NK-92 (cell line): Measurements from ENCODE around the gene LYST.
"Not testable (repeated sequence)": the region's sequence is repeated elsewhere in the genome, so short reads cannot be mapped to it uniquely, and the experiment has no call there.

ENCODE experiments used
- DNase-seq: peaks from one replicate; lab custom pipeline; 2025; ENCODE audit not compliant: unreplicated experiment; lab: John Stamatoyannopoulos, UW

Gene LYST

DNA sequence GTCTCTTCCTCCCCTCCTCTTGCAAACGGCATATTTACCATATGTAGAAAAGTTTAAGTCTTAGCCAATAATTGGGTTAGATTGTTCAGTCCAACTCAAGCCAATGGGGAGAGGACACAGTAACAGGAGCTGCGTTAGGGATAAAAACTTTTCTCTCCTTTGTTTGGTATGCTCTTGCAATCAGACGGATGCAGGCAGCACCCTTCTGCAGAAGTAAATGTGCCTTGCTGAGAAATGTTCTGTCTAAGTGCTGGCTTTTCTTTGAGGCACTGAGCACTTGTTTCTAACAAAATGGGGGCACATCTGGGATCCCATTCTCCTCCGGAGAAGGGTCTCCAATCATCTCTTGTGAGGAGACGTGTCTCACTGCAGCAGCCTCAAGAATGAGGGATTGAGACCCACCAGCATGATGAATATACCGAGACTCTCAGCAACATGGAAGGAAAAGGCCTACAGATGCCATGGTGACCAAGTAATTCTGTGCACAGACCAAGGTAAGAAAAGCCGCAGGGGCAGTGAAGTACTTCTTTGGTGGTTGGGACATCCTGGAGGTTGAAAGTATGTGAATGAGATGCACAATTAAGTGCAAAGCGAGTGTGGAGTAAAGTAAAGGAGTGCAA, 196.4 kb downstream of the LYST start:
- DNase-seq, result no peak

DNA sequence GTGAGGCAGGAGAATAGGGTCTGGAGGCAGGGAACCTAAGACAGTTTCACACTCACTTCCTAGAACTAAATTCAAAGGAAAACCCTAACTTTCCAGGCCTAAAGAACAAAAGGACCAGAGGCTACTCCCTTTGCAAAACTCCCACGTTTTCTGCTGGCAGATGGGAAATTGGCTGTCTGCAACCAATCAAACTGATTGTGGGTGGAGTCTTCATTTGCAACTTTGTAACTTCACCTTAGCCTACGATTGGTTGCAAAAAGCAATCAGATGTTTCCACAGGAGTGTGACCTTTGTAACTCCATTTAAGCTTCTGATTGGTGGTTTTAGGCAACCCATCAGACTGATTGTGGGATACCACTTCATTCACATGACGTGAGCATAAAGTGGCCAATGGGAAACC, 197.4 kb downstream of the LYST start:
- no peak for DNase-seq

DNA sequence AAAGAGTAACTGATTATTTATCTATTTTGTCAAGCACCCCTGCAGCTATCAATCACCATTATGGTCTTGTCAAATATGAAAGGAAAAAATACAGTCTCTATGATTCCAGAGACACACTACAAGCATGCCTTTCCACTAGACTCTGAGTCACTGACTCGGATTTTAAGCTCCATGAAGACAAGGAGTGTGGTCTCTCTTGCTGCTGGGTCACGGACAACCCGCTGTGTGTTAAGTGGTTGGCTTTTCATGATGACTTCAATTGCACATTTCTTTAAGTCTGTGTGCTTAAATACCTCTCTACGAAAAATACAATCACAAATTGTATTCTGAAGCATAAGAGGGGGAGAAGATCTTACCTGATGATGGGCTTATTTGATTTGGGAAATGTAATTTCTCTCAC, 203.1 kb downstream of the LYST start:
- DNase-seq, result no peak

DNA sequence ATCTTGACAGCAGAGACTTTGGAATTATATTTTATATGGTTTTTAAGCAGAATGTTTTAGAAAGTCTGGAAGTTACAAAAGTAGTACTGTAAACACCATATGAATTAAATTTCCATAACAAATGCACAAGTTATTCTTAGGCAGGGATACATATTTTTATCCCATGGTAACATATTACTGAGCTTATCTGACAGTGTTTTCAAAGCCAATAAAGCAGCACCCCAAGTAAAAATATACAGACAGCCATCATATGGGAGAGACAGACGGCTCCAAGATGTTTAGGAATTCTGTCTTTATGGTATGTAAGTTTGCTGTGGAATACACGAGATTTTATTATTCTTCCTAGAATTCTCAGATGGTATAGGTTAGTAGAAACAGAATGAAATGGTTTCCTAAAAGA, 205.1 kb downstream of the LYST start:
- DNase-seq, result no peak

DNA sequence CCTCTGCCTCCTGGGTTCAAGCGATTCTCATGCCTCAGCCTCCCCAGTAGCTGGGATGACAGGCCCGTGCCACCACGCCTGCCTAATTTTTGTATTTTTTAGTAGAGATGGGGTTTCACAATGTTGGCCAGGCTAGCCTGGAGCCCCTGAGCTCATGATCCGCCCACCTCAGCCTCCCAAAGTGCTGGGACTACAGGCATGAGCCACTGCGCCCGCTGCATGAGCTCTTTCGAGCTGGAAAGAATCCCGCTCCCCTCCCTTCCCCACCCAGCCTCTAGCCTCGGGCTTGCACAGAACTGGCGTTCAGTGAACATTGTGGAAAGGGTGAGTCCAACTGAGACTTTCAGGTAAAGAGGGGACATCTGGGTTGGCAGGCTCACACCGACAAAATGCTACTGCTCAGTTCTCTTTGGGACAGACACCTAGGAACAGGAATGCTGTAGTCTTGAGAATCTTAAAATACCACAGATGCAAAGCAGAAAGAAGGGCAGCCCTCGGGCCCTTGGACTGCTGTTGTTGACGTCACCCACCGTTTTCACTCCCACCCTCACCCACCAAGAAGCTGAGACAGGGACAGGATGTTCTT, 207.4 kb downstream of the LYST start:
- no peak for DNase-seq

DNA sequence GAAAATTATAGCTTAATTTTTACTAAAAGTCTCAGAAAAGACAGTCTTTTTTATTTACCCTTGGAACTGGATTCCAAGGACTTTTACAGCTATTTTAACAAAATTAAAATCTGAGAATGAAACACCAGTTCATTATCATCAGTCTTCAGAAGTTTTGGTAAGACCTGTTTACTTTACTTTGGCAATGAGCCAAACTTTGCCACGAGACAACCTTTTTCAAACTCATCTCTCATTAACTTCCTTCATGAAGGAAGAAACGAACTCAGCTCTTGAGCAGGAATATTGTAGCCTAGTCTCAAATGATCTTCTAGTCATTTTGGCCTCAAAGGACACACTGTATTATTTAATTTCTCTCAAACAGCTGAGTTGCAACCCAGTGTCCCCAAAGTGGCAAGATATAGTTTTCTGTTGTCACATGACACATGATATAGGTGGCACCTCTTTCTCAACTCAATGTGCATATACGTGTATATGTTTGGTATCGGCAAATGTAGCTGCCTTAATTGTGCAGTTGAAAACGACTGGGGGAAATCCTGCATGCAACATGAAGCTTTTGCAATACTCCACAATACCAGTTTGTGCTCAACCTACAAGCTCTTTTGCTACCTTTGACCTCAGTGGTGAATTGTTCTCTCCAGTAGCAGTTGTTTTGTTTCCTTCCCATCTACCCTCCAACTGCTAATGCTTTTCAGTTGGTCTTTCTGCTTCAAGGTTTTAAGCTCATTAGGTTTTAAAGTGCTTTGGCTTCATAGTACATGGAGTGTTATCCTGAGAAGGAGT, 208.8 kb downstream of the LYST start:
- DNase-seq, result no peak

DNA sequence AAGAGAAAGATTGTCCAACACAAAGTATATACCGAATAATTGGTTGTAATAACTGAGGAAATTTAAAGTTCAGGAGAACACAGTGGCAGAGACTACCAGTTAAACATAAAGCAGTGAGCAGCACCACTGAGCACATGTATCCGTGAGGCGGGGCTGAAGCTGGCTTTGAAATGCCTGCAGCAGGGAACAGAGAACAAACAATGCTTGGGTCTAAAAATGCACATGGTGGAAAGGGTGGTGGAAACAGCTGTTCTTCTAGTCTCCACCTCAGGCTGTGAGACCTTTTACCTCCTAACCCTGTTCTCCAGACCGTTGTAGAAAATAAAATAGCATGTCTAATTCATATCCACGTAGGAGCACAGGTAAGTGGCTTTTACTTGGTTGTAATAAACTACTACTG, 209.4 kb downstream of the LYST start:
- no peak for DNase-seq

DNA sequence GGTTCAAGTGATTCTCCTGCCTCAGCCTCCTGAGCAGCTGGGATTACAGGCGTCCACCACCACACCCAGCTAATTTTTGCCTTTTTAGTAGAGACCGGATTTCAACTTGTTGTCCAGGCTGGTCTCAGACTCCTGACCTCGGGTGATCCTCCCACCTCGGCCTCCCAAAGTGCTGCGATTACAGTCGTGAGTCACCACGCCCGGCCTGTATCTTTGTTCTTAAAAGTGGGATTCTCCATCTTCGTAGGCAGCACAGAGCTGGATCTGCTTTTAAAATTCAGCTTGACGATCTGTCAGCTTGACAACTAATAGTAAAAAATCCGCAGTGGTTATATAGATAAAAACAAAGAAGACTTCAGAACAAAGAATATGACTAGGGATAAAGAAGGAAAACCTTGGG, 214.3 kb downstream of the LYST start:
- no peak for DNase-seq

DNA sequence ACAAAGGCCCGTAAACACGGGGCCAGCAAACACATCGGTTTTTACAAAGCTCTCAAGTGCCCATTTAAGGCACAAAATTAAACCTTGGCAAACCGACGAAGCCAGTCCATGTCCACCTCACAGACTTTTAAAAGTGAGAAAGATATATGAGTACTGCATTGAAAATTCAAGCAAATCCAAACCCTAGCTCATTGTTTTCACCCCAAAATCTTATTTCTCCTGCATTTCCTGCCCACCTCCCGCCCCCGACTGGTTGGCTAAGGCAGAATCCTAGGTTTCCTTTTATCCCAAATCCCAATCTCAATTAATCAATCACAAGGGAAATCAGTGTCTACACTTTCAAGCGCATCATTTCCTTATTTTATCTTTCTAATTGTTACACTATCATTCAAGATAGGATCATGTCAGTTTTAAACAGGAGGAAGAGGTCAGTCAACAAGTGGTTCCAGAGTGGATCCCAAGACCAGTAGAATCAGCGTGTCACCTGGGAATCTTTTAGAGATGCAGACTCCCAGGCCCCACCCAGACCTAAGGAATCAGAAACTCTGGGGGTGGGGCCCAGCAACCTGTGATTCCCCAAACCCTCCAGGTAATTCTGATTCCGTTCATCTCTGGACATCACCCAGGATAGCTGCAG, 215.4 kb downstream of the LYST start:
- no peak for DNase-seq

DNA sequence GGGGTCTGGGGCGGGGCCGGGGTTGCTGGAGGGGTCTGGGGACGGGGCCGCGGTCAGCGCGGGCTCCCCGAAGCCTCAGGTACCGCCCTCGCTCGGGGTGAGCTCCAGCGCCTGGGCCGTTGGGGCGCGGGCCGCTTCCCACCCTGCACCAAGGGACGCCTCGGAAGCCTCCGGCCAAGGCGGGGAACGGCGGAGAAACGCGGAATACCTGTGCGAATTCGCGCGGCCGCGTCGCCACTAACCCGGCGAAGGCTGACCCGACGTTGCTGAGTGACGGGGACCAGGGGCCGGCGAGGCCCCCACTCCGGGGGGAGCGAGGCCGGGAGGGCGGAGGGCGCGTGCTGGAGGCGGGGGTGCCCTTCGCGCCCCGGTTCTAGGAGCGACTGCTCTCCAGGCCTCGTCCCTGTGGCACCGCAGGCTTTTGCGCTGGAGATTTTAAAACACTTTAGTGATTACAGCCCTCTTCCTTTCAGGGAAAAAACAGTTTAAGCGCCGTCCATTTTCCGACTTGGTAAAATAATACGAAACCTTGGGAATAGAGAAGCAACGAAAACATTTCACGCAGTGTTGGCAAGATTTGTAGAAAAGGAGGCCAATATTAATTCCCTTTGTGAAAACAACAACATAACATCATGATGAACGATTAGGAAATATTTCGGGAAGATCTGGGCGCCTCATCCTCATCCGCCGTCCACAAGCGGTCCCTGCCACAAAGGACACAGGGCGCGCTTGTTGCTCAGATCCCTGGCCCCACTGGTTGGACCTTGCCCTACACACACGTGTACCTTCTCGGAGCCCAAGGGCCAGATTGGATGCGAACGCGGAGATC, 216.2 kb downstream of the LYST start:
- no peak for DNase-seq

DNA sequence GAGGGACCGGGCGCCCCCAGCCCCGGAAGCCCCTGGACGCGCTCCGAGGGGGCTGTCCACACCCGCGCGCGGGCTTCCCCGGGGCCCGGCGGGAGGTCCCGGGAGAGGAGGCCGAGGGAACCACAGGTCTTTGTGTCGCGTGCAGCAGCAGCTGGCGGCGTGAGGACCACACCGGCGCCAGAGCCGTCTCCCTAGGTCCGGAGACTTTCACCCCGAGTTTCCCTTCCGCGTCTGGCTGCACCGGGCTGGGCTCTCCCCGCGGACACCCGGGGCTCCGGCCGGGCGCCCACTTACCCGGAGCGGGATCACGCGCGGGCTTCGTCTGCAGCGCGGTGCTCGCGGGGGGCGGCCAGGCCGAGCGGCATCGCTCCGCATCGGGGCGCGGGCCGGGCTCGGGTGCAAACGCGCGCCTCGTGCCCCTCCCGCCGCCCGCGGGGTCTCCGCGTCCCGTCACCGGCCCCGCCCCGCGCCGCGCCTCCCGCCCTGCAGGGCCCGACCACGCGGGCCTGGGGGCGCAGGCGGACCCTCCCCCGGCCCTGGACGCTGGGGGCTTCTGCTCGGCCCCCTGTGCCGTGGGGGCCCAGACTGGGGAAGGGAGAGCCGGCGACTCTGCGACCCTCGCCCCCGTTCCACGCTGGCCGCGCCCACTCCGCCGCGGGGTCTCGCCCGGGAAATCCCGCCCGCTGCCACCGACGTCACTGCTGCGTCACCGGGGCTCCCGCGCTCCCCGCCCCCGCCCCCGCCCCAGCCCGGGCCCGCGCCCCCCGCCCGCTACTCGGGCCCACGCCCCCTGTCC, 217.1 kb downstream of the LYST start, which contains the start of gene GNG4:
Gene GNG4 (minus strand): TSS at position 417 of the 796 bp plus-strand sequence. CDS start 65,946 bp downstream, outside the sequence.
- no peak for DNase-seq

DNA sequence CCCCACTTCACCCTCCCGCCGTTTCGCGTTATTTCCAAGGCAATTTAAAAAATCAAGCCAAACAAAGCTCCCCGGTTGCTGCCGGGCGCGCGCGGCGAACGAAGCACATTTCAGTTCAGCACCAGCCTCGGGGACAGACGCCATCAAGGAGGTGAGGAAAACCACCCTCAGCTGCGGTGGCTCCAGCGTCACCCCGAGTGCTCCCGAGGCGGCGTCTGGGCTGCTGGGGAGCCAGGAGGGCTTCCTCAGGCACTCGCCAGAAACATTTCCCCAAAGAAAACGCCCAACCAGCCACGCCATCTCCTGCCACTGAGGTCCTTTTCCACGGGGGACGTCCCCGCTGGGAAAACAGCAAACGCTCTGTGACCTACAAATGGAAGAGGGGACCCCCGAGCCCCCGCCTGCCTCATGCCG, 217.7 kb downstream of the LYST start:
- no peak for DNase-seq

DNA sequence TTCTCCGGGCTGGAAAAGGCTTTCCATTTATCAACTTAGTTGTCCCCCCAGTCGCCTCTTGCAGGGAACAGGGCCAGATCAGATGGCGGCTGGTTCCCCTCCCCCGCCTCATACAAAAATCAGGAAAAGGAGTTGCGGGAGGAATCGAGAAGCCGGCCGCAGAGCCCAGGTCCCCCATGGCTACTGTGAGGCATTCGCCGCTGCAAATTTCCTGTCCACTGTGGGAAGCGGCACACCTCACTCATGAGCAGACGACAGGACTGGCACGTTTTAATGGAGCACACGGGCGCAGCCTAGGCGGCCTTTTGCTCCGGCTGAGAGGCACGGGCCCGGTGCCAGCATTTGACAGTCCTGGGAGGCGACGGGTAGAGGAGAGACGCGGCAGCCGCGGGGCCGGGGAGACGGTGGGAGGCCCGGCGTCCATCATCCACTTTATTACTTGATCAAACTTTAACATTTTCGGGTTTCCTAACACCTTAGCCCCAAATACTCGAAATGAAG, 218.2 kb downstream of the LYST start:
- no peak for DNase-seq

DNA sequence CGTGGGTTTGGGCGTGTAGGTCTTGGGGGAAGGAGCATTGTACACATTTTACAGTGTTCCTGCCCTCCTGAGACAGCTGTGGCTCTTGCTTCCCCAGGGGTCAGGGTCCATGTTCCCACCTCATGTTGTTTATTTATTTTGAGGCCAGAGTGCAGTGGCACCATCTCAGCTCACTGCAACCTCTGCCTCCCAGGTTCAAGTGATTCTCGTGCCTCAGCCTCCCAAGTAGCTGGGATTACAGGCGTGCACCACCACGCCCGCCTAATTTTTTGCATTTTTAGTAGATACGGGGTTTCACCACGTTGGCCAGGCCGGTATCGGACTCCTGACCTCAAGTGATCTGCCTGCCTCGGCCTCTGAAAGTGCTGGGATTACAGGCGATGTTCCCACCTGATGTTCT, 219.2 kb downstream of the LYST start:
- not testable (repeated sequence) for DNase-seq

DNA sequence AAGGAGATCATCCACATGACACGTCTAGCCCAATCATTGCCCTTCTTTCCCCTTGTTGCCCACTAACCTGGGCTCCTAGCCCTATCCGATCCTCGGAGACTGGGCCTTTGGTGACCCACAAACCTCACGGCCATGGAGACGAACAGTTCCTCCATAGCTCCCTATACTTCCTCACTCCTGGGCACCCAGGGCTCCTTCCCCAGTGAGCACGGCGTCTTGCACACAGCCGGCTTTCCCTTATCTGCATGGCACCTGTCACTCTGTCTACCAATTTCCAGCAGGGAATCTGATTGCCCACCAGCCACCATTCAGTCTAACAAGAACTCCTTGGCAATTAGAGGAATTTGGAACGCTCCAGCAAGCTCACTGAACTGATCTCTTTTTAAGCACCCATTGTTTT, 220.2 kb downstream of the LYST start:
- DNase-seq, result no peak

DNA sequence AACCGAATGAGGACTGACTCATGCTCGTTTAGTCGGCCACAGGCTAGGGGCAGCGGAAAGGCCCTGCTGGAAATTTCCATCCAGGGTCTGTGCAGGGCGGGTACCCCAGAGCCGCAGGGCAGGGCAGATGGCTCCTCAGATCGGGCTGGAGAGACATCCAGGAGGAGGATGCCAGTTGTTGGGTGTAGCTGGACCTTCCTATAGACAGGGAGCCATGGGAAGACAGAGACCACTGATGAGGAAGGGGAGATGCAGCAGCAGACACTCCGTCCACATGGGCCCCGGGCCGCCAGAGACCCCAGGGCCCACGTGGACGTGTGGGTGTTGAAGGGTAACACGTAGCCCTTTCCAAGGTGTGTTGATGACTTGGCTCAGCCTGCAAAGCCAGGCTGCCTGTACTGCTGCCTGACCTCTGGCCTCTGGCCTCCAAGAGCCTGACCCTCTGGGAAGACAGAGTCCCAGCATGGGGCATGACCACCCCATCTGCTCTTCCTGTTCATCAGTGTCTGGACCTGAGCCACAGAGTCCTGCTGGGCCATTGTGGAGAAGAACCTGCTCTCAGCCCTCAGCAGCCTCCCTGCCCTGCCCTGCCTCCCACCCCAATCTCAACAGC, 221.9 kb downstream of the LYST start:
- no peak for DNase-seq

DNA sequence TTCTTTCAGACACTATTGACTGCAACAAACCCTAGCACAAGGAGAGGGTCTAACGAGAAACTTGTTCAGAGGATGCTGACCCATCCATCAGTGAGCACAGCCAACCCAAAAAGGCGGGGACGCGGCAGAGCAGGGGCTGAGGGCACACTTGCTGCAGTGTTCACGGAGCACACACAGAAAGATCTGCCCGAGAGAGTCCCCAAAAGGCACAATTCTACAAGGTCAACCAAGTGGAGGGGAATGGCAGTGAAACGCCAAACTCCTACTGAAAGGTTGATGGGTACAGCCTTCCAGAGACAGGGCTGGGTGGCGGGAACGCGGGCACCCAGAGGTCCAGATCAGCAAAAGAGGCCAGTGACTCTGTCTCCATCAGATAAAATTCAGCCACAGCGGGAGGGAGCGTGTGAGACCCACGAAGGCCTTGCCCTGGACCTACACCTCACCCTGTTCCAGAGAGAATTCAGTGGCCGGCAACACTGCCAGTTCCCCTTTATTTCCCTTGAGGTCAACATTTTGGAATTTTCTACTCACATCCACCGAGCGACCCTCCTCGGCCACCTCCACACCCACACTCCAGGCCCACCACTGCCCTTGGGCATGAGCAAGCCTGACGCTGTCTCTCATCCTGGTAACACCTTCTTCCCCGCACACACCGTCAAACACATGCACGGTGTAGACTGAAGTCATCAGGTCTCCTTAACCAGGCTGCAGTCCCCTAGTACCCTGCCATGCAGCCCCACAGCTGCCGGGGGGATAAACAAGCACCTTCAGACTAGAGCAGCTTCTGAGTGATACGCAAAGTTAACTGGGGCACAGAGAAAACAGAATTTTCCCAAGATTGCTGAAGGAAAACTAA, 222.6 kb downstream of the LYST start:
- DNase-seq, result no peak

DNA sequence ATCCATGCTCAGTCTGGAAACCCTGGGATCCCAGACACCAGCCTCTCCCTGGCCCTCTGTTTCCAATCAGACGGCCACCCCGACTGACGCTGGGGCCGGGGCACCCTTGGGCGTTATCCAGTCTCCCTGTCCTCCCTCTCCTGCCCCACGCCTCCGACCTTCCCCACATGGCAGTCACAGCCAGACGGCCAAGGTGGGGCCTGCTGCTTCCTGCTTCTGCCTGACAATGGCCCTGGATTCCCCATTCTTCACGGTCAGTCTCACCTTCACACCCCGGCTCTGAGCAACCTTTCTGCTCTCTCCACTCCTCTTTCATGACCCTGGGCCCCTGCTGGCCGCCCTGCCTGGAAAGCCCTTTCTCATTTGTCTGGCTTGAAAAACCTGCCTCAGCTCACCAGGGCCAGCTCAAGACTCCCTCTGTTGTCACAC, 223.7 kb downstream of the LYST start:
- no peak for DNase-seq
